Measurements from ENCODE around the gene ARID2.

ARID2 gene

GRCh38 chr12:45728630-45729232, 775 bp upstream of the ARID2 start (continued):
- TF ChIP-seq ZNF76 (tag by site-specific recombination; IDR thresholded peaks at IDR 0.05; ENCODE audit: borderline replicate concordance, low read depth) (peak; percentile 58; the same call in 1 of the 2 replicates), ZNF449 (tag by site-specific recombination; IDR thresholded peaks at IDR 0.05) (peak; percentile 44; the same call in 1 of the 2 replicates), ZNF423 (tag by site-specific recombination; IDR thresholded peaks at IDR 0.05) (no peak), ZNF548 (tag by site-specific recombination; IDR thresholded peaks at IDR 0.05) (no peak), ZNF571 (tag by site-specific recombination; IDR thresholded peaks at IDR 0.05) (no peak), ZNF169 (tag by site-specific recombination; IDR thresholded peaks at IDR 0.05) (no peak), WT1 (tag by site-specific recombination; IDR thresholded peaks at IDR 0.05) (peak; percentile 55; the same call in 1 of the 2 replicates), ZNF16 (tag by site-specific recombination; IDR thresholded peaks at IDR 0.05; ENCODE audit: low read depth) (no peak), ZNF155 (tag by site-specific recombination; IDR thresholded peaks at IDR 0.05) (no peak), ZNF785 (tag by site-specific recombination; IDR thresholded peaks at IDR 0.05) (0 out of 2 replicates have a peak, but pooled peaks have one; percentile 60), ZNF23 (tag by site-specific recombination; IDR thresholded peaks at IDR 0.05; ENCODE audit: borderline replicate concordance) (no peak), ZIC2 (tag by site-specific recombination; IDR thresholded peaks at IDR 0.05) (peak; percentile 50; the same call in 1 of the 2 replicates), ZNF561 (tag by site-specific recombination; IDR thresholded peaks at IDR 0.05; ENCODE audit: borderline replicate concordance) (no peak; the same call in 1 of the 2 replicates), ZNF701 (tag by site-specific recombination; IDR thresholded peaks at IDR 0.05) (no peak), ZNF239 (tag by site-specific recombination; IDR thresholded peaks at IDR 0.05) (no peak; the same call in 1 of the 2 replicates), GLI2 (tag by site-specific recombination; IDR thresholded peaks at IDR 0.05; ENCODE audit: borderline replicate concordance, low read depth) (no peak), ZNF692 (tag by site-specific recombination; IDR thresholded peaks at IDR 0.05) (peak; percentile 92), SP7 (tag by site-specific recombination; IDR thresholded peaks at IDR 0.05) (peak; percentile 89), ATF2 (tag by site-specific recombination; IDR thresholded peaks at IDR 0.05; ENCODE audit: low read depth) (no peak), ZXDB (tag by site-specific recombination; IDR thresholded peaks at IDR 0.05) (peak; percentile 88), ZNF274 (IDR thresholded peaks at IDR 0.05; ENCODE audit: low read length) (no peak), ZNF274 (tag by site-specific recombination; IDR thresholded peaks at IDR 0.05; ENCODE audit: borderline replicate concordance) (no peak), ZNF473 (tag by site-specific recombination; IDR thresholded peaks at IDR 0.05) (no peak), HOXA7 (CRISPR knock-in tag; IDR thresholded peaks at IDR 0.05; ENCODE audit: borderline replicate concordance) (no peak), PRDM2 (tag by site-specific recombination; IDR thresholded peaks at IDR 0.05; ENCODE audit: borderline replicate concordance) (no peak), ZNF768 (tag by site-specific recombination; IDR thresholded peaks at IDR 0.05) (no peak), ZNF416 (tag by site-specific recombination; IDR thresholded peaks at IDR 0.05) (no peak), ZNF610 (tag by site-specific recombination; IDR thresholded peaks at IDR 0.05; ENCODE audit: borderline replicate concordance) (peak; percentile 68; the same call in 1 of the 2 replicates), MYNN (tag by site-specific recombination; IDR thresholded peaks at IDR 0.05; ENCODE audit: borderline replicate concordance) (no peak; the same call in 1 of the 2 replicates), ZNF391 (tag by site-specific recombination; IDR thresholded peaks at IDR 0.05; ENCODE audit: borderline replicate concordance, low read depth) (peak; percentile 64; the same call in 1 of the 2 replicates), ZNF341 (tag by site-specific recombination; IDR thresholded peaks at IDR 0.05; ENCODE audit: low read depth) (peak; percentile 100)

Measured in HEK293 (cell line).